Measurements from ENCODE around the gene HTR7. TPM values are rescaled to one million over a fixed set of nuclear protein-coding genes. Genes with fewer than 3 reads are reported as not detected.

HTR7 gene
- total RNA-seq, 1 donor: 9.8 TPM

DNA sequence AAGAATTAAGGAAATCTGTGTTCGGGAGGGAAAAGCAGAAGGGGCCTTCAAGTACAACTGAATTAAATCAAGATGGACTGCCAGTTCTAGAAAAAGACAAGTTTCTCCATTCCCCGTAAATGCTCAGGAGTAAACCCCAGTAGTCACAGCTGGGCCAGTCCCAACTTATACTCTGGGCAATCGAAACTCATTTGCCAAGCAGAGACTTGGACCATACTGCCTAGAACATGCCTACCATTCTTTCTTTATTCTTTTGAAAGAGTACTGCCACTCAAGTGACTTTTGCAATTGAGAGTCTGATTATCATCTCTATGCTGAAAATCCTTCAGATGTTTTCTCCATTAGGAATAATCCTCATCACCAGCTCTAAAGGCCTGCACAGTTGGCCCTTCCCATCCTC is 35.4 kb upstream of the HTR7 start:
- Histone ChIP-seq H3K4me2 (ENCODE audit: insufficient read depth, low read length) (no peak overlapping the region), H4K20me1 (ENCODE audit: insufficient read depth, low read length) (no peaks in the 10 kb centered on the region), H3K27ac (ENCODE audit: low read depth, low read length) (no peak overlapping the region), H3K27me3 (ENCODE audit: insufficient read depth, low read length) (no peaks in the 10 kb centered on the region), H3K9me3 (ENCODE audit: low read depth, low read length) (no peaks in the 10 kb centered on the region), H3K36me3 (ENCODE audit: insufficient read depth, low read length) (peaks cover 15% of the 10 kb centered on the region), H2AFZ (ENCODE audit: low read length) (no peak overlapping the region), H3K4me1 (ENCODE audit: insufficient read depth, low read length) (peaks cover under 1% of the 10 kb centered on the region), H3K4me3 (ENCODE audit: insufficient read depth, low read length) (no peak overlapping the region), H3K79me2 (ENCODE audit: insufficient read depth, low read length) (peaks cover 4% of the 10 kb centered on the region)
- TF ChIP-seq, protein P1, sequence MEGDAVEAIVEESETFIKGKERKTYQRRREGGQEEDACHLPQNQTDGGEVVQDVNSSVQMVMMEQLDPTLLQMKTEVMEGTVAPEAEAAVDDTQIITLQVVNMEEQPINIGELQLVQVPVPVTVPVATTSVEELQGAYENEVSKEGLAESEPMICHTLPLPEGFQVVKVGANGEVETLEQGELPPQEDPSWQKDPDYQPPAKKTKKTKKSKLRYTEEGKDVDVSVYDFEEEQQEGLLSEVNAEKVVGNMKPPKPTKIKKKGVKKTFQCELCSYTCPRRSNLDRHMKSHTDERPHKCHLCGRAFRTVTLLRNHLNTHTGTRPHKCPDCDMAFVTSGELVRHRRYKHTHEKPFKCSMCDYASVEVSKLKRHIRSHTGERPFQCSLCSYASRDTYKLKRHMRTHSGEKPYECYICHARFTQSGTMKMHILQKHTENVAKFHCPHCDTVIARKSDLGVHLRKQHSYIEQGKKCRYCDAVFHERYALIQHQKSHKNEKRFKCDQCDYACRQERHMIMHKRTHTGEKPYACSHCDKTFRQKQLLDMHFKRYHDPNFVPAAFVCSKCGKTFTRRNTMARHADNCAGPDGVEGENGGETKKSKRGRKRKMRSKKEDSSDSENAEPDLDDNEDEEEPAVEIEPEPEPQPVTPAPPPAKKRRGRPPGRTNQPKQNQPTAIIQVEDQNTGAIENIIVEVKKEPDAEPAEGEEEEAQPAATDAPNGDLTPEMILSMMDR (IDR thresholded peaks at IDR 0.05; ENCODE audit: extremely low read depth, low read depth, low read length): no peak
- DNase-seq (ENCODE audit: insufficient read length, low spot score, missing footprints): no peak

DNA sequence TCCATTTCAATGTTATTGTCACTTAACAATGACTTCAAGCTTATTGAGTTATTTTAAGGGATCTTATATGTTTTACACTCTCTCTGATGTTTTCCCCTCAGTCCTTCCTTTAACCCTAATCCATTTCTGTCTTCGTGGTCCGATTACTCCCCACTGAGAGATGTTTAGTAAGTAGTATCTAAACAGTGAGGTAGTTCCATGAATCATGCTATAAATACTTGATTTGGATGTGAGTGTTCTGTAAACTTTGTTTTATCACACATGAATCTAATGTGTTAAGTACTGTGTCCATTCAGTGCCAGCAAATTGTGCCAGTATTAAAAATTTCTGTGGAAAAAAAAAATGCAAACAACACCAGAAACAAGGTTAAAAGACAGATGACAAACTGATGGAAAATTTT is 32.5 kb upstream of the HTR7 start:
- Histone ChIP-seq H3K4me1 (ENCODE audit: insufficient read depth, low read length) (peaks cover 13% of the 10 kb centered on the region), H3K27ac (ENCODE audit: low read depth, low read length) (peak overlapping the region; percentile 14), H3K4me3 (ENCODE audit: insufficient read depth, low read length) (no peak overlapping the region), H2AFZ (ENCODE audit: low read length) (no peak overlapping the region), H3K36me3 (ENCODE audit: insufficient read depth, low read length) (peaks cover 28% of the 10 kb centered on the region), H3K79me2 (ENCODE audit: insufficient read depth, low read length) (peaks cover 7% of the 10 kb centered on the region), H3K4me2 (ENCODE audit: insufficient read depth, low read length) (no peak overlapping the region), H4K20me1 (ENCODE audit: insufficient read depth, low read length) (no peaks in the 10 kb centered on the region), H3K9me3 (ENCODE audit: low read depth, low read length) (no peaks in the 10 kb centered on the region), H3K27me3 (ENCODE audit: insufficient read depth, low read length) (no peaks in the 10 kb centered on the region)
- no peak for DNase-seq (ENCODE audit: insufficient read length, low spot score, missing footprints)
- TF ChIP-seq, protein P1 (IDR thresholded peaks at IDR 0.05; ENCODE audit: extremely low read depth, low read depth, low read length): no peak

DNA sequence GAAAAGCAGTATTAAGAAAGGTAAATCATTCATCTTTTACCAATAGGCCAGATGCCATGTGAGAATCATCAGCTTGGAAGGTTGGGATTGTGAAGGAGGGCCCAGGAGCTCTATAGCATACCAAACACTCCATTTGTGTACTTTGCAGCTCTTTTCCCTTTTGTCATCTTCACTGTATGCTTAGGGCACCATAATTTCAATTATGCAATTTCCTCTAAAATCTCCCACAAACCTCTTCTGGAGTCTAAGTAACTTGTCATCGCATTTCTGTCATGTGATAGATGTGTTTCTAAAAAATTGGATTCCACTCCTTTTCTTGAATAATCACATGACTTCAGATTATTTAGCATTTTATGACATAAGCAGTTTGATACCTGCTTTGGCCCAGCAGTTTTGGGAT is 31.8 kb upstream of the HTR7 start:
- H3K4me3 ChIP-seq (ENCODE audit: insufficient read depth, low read length): no peak overlapping the region
- peak overlapping the region; percentile 14 for H3K27ac ChIP-seq (ENCODE audit: low read depth, low read length)
- H3K4me1 ChIP-seq (ENCODE audit: insufficient read depth, low read length): peaks cover 20% of the 10 kb centered on the region
- no peaks in the 10 kb centered on the region for H4K20me1 ChIP-seq (ENCODE audit: insufficient read depth, low read length)
- TF ChIP-seq, protein P1 (IDR thresholded peaks at IDR 0.05; ENCODE audit: extremely low read depth, low read depth, low read length): no peak
- H3K36me3 ChIP-seq (ENCODE audit: insufficient read depth, low read length): peaks cover 28% of the 10 kb centered on the region
- H3K9me3 ChIP-seq (ENCODE audit: low read depth, low read length): no peaks in the 10 kb centered on the region
- no peaks in the 10 kb centered on the region for H3K27me3 ChIP-seq (ENCODE audit: insufficient read depth, low read length)
- H3K79me2 ChIP-seq (ENCODE audit: insufficient read depth, low read length): peaks cover 7% of the 10 kb centered on the region
- no peak overlapping the region for H2AFZ ChIP-seq (ENCODE audit: low read length)
- DNase-seq (ENCODE audit: insufficient read length, low spot score, missing footprints): no peak
- no peak overlapping the region for H3K4me2 ChIP-seq (ENCODE audit: insufficient read depth, low read length)

DNA sequence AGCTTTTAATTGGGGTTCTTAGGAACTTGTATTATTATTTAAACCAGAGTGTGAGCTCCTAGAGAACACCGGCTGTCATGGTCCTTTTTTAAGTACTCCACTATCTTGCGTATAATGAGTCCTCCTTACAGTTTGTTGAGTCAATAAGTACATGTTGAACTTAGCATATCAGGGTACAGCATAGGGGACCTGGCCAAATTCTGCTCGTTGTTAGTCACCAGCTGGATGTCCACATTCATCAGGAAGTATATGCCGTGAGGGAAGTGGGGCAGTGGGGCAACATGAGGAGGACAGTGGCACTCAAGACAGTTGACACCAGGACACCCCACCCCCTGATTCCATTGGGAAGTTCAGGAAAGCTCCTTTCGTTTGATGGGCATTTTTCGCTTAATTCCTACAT is 30.5 kb upstream of the HTR7 start:
- Histone ChIP-seq H4K20me1 (ENCODE audit: insufficient read depth, low read length) (no peaks in the 10 kb centered on the region), H3K4me1 (ENCODE audit: insufficient read depth, low read length) (peaks cover 30% of the 10 kb centered on the region), H3K27ac (ENCODE audit: low read depth, low read length) (no peak overlapping the region), H2AFZ (ENCODE audit: low read length) (no peak overlapping the region), H3K4me3 (ENCODE audit: insufficient read depth, low read length) (no peak overlapping the region), H3K27me3 (ENCODE audit: insufficient read depth, low read length) (no peaks in the 10 kb centered on the region), H3K36me3 (ENCODE audit: insufficient read depth, low read length) (peaks cover 23% of the 10 kb centered on the region), H3K9me3 (ENCODE audit: low read depth, low read length) (no peaks in the 10 kb centered on the region), H3K79me2 (ENCODE audit: insufficient read depth, low read length) (peaks cover 7% of the 10 kb centered on the region), H3K4me2 (ENCODE audit: insufficient read depth, low read length) (no peak overlapping the region)
- no peak for DNase-seq (ENCODE audit: insufficient read length, low spot score, missing footprints)
- TF ChIP-seq, protein P1 (IDR thresholded peaks at IDR 0.05; ENCODE audit: extremely low read depth, low read depth, low read length): no peak
